GM06990 (cell line): ENCODE measurements around the gene RYR1.

ENCODE experiments used
- DNase-seq: peaks from one replicate; pipeline ENCODE4 v3.0.0-alpha.2; 2011; ENCODE audit not compliant: insufficient read length; ENCODE audit errors: extremely low read depth
- H3K27me3 ChIP-seq: replicated peaks from 2 replicates; pipeline ENCODE4 v1.6.0; 2011; ENCODE audit warnings: low read length; ENCODE audit not compliant: control insufficient read depth, insufficient read depth
- H3K36me3 ChIP-seq: 2 replicates; pipeline ENCODE4 v1.5.1; 2011; ENCODE audit warnings: low read length; ENCODE audit not compliant: control insufficient read depth, insufficient read depth
- H3K4me3 ChIP-seq: replicated peaks from 2 replicates; pipeline ENCODE4 v1.5.1; 2011; ENCODE audit warnings: low read depth, mild to moderate bottlenecking, control low read depth, low read length
- CTCF ChIP-seq: IDR thresholded peaks from 2 replicates; pipeline ENCODE4 v1.5.1; 2011; ENCODE audit warnings: low read length, control low read depth, mild to moderate bottlenecking, inconsistent platforms; ENCODE audit not compliant: insufficient read depth, poor library complexity, severe bottlenecking

RYR1 gene

GRCh38 chr19:38412961-38413360 lies 20.5 kb upstream of the RYR1 start:
- DNase-seq, result no peak
- no peak overlapping the region for H3K4me3 ChIP-seq
- H3K27me3 ChIP-seq, result no peaks in the 10 kb centered on the region
- TF ChIP-seq CTCF, result no peak
- H3K36me3 ChIP-seq, result no peaks in the 10 kb centered on the region

- Histone ChIP-seq H3K4me3 (no peak overlapping the region), H3K36me3 (no peaks in the 10 kb centered on the region), H3K27me3 (no peaks in the 10 kb centered on the region)
- no peak for DNase-seq
- no peak for TF ChIP-seq CTCF
Measured at GRCh38 chr19:38413416-38413815, 20.1 kb upstream of the RYR1 start.

- Histone ChIP-seq H3K36me3 (no peaks in the 10 kb centered on the region), H3K27me3 (no peaks in the 10 kb centered on the region; the same call in 1 of the 2 replicates), H3K4me3 (no peak overlapping the region)
- TF ChIP-seq CTCF, result no peak
- DNase-seq, result no peak
Measured at GRCh38 chr19:38417146-38417543, 16.3 kb upstream of the RYR1 start.

- no peaks in the 10 kb centered on the region; the same call in 1 of the 2 replicates for H3K27me3 ChIP-seq
- TF ChIP-seq CTCF, result no peak
- DNase-seq, result peak; percentile 67
- peak overlapping the region; percentile 49 for H3K4me3 ChIP-seq
- H3K36me3 ChIP-seq, result no peaks in the 10 kb centered on the region
Measured at GRCh38 chr19:38417544-38418506, 15.7 kb upstream of the RYR1 start.

- Histone ChIP-seq H3K27me3 (no peaks in the 10 kb centered on the region; the same call in 1 of the 2 replicates), H3K36me3 (no peaks in the 10 kb centered on the region), H3K4me3 (no peak overlapping the region)
- no peak for TF ChIP-seq CTCF
- no peak for DNase-seq
Measured at GRCh38 chr19:38420935-38421334, 12.6 kb upstream of the RYR1 start.
